ENCODE data around the gene EEF2K.

- no peak for TF ChIP-seq POLR2A (IDR thresholded peaks at IDR 0.05; ENCODE audit: low read length)
- no peak for TF ChIP-seq GATA1 (IDR thresholded peaks at IDR 0.05; ENCODE audit: low read depth, low read length)
These were observed 119.7 kb downstream of the EEF2K start for GRCh38 chr16:22325598-22326368.
